Panc1 (cell line): ENCODE results near the gene DIS3L2. TPM values are rescaled to one million over a fixed set of nuclear protein-coding genes. Genes with fewer than 3 reads are reported as not detected.

Experiments used
- ATAC-seq: fragments of 200-7000 bp; cut with Tn5 transposase; 2 replicates; pipeline ENCODE4 v1.9.1; 2020; ENCODE audit warnings: mild to moderate bottlenecking, moderate library complexity
- BruUV-seq: library from RNA; stranded (reverse); fragments of 400-500 nt; replicated peaks from 2 replicates; lab custom pipeline; 2021; lab: Mats Ljungman, UMichigan
- CTCF ChIA-PET: fragments of 300-600 bp; sonication (Branson Sonifier 250); formaldehyde crosslinking; loops from one replicate; lab custom pipeline; 2022; ENCODE audit warnings: antibody characterized with exemption; lab: Charles Lee
- POLR2A ChIA-PET: fragments of 300-600 bp; sonication (Branson Sonifier 250); formaldehyde crosslinking; loops from one replicate; lab custom pipeline; 2022; ENCODE audit warnings: antibody characterized with exemption; lab: Charles Lee
- DNase-seq: peaks from one replicate; pipeline ENCODE4 v3.0.0-alpha.2; 2010; ENCODE audit warnings: low read depth, low spot score
- H3K27ac ChIP-seq: 2 replicates; pipeline ENCODE4 v1.5.1; 2011; ENCODE audit warnings: mild to moderate bottlenecking, low read length, inconsistent platforms
- H3K27me3 ChIP-seq: fragments of 200-500 bp; sonication (Bioruptor generic); 2 replicates; pipeline ENCODE4 v1.6.0; 2014; ENCODE audit warnings: low read length, inconsistent platforms; ENCODE audit not compliant: control insufficient read depth, insufficient read depth
- H3K36me3 ChIP-seq: fragments of 200-500 bp; sonication (Bioruptor generic); 2 replicates; pipeline ENCODE4 v1.5.1; 2014; ENCODE audit warnings: inconsistent platforms, mild to moderate bottlenecking, low read length, moderate library complexity; ENCODE audit not compliant: control insufficient read depth, insufficient read depth
- H3K4me1 ChIP-seq: 2 replicates; pipeline ENCODE4 v1.5.1; 2011; ENCODE audit warnings: inconsistent platforms, mild to moderate bottlenecking, low read length, moderate library complexity; ENCODE audit not compliant: control insufficient read depth, insufficient read depth
- H3K4me3 ChIP-seq, 2 experiments: 2 replicates each; pipeline ENCODE4 v1.5.1; 2011 to 2012; ENCODE audit warnings: low read depth in 2 of 2, low read length in 2 of 2, mild to moderate bottlenecking in 2 of 2, inconsistent platforms in 1 of 2, moderate library complexity in 1 of 2
- H3K9me3 ChIP-seq: fragments of 200-500 bp; sonication (Bioruptor generic); 2 replicates; pipeline ENCODE4 v1.5.1; 2014; ENCODE audit warnings: low read depth, mild to moderate bottlenecking, inconsistent platforms, low read length, moderate library complexity; ENCODE audit not compliant: control insufficient read depth, insufficient read depth
- POLR2AphosphoS5 ChIP-seq: IDR thresholded peaks from 2 replicates; pipeline ENCODE4 v1.6.1; 2012; ENCODE audit warnings: mild to moderate bottlenecking, low read depth, low read length, moderate library complexity
- SIN3A ChIP-seq: IDR thresholded peaks from 2 replicates; pipeline ENCODE4 v1.6.1; 2012; ENCODE audit warnings: low read depth, mild to moderate bottlenecking, low read length, moderate library complexity, borderline replicate concordance; ENCODE audit not compliant: insufficient read depth
- TCF7L2 ChIP-seq: IDR thresholded peaks from 2 replicates; pipeline ENCODE4 v1.6.1; 2011; ENCODE audit warnings: mild to moderate bottlenecking, low read depth, low read length, inconsistent platforms
- in situ Hi-C: cut with HindIII; loops from 2 replicates; pipeline ENCODE4 v1.10.0; 2016; ENCODE audit warnings: low sequenced_read_pairs, low pct_unique_long_range_greater_than_20kb
- intact Hi-C: fragments of 100-400 bp; cut with micrococcal nuclease; formaldehyde crosslinking; loops from one replicate; pipeline ENCODE4 v1.10.0; 2022; ENCODE audit not compliant: unreplicated experiment
- total RNA-seq: library from RNA; stranded (reverse); gene quantifications from one replicate; pipeline ENCODE4 v1.2.1, GENCODE V29; 2021; ENCODE audit not compliant: unreplicated experiment
- TF ChIP-seq, protein P1 (sequence below), 2 experiments: IDR thresholded peaks; 2 replicates each; pipeline ENCODE4 v1.6.1; 2011 to 2012; ENCODE audit warnings: low read depth in 2 of 2, control low read depth in 1 of 2, low read length in 1 of 2, mild to moderate bottlenecking in 1 of 2, moderate library complexity in 1 of 2; ENCODE audit not compliant: insufficient read depth in 1 of 2
- TF ChIP-seq, protein P2 (sequence below): fragments of 450-650 bp; IDR thresholded peaks from 2 replicates; pipeline ENCODE4 v1.5.1; 2017; ENCODE audit warnings: mild to moderate bottlenecking

The DIS3L2 gene
- total RNA-seq, 1 experiment from 2014 or later = 28.1 TPM

DNA sequence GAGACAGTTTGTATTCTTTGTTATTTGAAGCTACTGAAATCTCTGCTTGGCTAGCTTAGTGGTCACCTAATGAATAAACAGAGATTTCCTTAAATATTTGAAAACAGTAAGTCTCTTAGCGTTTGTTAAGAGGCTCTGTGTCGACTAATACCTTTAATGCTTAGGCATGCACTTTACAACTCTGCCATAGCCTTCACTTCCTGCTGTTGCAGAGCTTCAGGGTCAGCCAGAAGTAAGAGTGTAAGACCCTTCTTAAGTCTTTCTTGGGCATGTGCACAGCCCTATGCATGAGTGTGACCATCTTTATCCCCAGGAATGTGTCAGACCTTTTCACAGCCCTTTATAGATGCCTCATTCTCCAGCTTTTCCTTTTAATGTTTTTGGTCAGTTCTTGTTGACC, 221.8 kb downstream of the DIS3L2 start:
- no TSS peak for BruUV-seq
- CTCF ChIA-PET = no interaction called here
- intact Hi-C loops (no loop called here), in situ Hi-C loops (no loop called here)
- ATAC-seq (no peak), DNase-seq (no peak)
- Histone ChIP-seq H3K4me1 (no peaks in the 10 kb centered on the region), H3K36me3 (no peaks in the 10 kb centered on the region), H3K27ac (no peak overlapping the region), H3K27me3 (no peaks in the 10 kb centered on the region), H3K9me3 (no peaks in the 10 kb centered on the region), H3K4me3 (no peak overlapping the region)
- POLR2A ChIA-PET = no interaction called here
- no peak for TF ChIP-seq POLR2AphosphoS5
- TF ChIP-seq, protein P1, sequence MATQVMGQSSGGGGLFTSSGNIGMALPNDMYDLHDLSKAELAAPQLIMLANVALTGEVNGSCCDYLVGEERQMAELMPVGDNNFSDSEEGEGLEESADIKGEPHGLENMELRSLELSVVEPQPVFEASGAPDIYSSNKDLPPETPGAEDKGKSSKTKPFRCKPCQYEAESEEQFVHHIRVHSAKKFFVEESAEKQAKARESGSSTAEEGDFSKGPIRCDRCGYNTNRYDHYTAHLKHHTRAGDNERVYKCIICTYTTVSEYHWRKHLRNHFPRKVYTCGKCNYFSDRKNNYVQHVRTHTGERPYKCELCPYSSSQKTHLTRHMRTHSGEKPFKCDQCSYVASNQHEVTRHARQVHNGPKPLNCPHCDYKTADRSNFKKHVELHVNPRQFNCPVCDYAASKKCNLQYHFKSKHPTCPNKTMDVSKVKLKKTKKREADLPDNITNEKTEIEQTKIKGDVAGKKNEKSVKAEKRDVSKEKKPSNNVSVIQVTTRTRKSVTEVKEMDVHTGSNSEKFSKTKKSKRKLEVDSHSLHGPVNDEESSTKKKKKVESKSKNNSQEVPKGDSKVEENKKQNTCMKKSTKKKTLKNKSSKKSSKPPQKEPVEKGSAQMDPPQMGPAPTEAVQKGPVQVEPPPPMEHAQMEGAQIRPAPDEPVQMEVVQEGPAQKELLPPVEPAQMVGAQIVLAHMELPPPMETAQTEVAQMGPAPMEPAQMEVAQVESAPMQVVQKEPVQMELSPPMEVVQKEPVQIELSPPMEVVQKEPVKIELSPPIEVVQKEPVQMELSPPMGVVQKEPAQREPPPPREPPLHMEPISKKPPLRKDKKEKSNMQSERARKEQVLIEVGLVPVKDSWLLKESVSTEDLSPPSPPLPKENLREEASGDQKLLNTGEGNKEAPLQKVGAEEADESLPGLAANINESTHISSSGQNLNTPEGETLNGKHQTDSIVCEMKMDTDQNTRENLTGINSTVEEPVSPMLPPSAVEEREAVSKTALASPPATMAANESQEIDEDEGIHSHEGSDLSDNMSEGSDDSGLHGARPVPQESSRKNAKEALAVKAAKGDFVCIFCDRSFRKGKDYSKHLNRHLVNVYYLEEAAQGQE (IDR thresholded peaks at IDR 0.05; ENCODE audit: insufficient read depth in 1 of 2, low read depth in 2 of 2, low read length in 1 of 2) = no peak
- TF ChIP-seq, protein P2, sequence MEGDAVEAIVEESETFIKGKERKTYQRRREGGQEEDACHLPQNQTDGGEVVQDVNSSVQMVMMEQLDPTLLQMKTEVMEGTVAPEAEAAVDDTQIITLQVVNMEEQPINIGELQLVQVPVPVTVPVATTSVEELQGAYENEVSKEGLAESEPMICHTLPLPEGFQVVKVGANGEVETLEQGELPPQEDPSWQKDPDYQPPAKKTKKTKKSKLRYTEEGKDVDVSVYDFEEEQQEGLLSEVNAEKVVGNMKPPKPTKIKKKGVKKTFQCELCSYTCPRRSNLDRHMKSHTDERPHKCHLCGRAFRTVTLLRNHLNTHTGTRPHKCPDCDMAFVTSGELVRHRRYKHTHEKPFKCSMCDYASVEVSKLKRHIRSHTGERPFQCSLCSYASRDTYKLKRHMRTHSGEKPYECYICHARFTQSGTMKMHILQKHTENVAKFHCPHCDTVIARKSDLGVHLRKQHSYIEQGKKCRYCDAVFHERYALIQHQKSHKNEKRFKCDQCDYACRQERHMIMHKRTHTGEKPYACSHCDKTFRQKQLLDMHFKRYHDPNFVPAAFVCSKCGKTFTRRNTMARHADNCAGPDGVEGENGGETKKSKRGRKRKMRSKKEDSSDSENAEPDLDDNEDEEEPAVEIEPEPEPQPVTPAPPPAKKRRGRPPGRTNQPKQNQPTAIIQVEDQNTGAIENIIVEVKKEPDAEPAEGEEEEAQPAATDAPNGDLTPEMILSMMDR = no peak
- TF ChIP-seq SIN3A = no peak
- TF ChIP-seq TCF7L2 = no peak

DNA sequence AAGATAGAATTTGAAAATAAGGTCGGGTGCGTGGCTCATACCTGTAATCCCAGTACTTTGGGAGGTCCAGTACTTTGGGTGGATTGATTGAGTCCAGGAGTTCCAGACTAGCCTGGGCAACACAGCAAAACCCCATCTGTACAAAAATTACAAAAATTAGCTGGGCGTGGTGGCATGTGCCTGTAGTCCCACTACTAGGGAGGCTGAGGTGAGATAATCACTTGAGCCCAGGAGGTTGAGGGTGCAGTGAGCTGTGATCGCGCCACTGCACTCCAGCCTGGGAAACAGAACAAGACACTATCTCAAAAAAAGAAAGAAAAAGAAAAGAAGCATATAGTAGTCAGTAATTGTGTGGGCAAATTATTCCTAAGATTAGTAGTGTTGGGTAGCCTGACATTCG, 222.8 kb downstream of the DIS3L2 start:
- Histone ChIP-seq H3K4me1 (no peaks in the 10 kb centered on the region), H3K27ac (no peak overlapping the region), H3K27me3 (no peaks in the 10 kb centered on the region), H3K4me3 (no peak overlapping the region), H3K9me3 (no peaks in the 10 kb centered on the region), H3K36me3 (no peaks in the 10 kb centered on the region)
- intact Hi-C loops (no loop called here), in situ Hi-C loops (no loop called here)
- ATAC-seq (no peak), DNase-seq (no peak)
- no TSS peak for BruUV-seq
- TF ChIP-seq, protein P2 = no peak
- TF ChIP-seq SIN3A (no peak), TCF7L2 (no peak), POLR2AphosphoS5 (no peak)
- TF ChIP-seq, protein P1 (IDR thresholded peaks at IDR 0.05; ENCODE audit: insufficient read depth in 1 of 2, low read depth in 2 of 2, low read length in 1 of 2) = no peak
- POLR2A ChIA-PET = no interaction called here
- CTCF ChIA-PET = no interaction called here
